Lung (tissue), 12 donors: ENCODE measurements around the gene GLI3. TPM values are rescaled to one million over a fixed set of nuclear protein-coding genes. Genes with fewer than 3 reads are reported as not detected.

Source experiments
- ATAC-seq: fragments of 200-7000 bp; cut with Tn5 transposase; one replicate; pipeline ENCODE4 v1.9.1; 2020; ENCODE audit warnings: moderate number of reproducible peaks; ENCODE audit not compliant: insufficient read depth, low FRiP score
- DNase-seq, 3 donors: peaks; one replicate each; pipeline ENCODE4 v3.0.0-alpha.2; 2013 to 2017
- H3K27ac ChIP-seq, 2 donors: one replicate each; pipeline ENCODE4 v1.5.1; 2013; ENCODE audit warnings: mild to moderate bottlenecking in 2 of 2, moderate library complexity in 2 of 2, control low read depth in 1 of 2, inconsistent platforms in 1 of 2, low read depth in 1 of 2, low read length in 1 of 2
- H3K27me3 ChIP-seq, 3 donors: one replicate each; pipeline ENCODE4 v1.5.1; 2013; ENCODE audit warnings: low read length in 2 of 3; ENCODE audit not compliant: control insufficient read depth in 3 of 3, insufficient read depth in 3 of 3
- H3K36me3 ChIP-seq, 4 donors: one replicate each; pipeline ENCODE4 v1.5.1; 2013; ENCODE audit warnings: low read length in 4 of 4, mild to moderate bottlenecking in 1 of 4, moderate library complexity in 1 of 4; ENCODE audit not compliant: control insufficient read depth in 4 of 4, insufficient read depth in 4 of 4
- H3K4me1 ChIP-seq, 5 donors: one replicate each; pipeline ENCODE4 v1.5.1; 2013; ENCODE audit warnings: low read length in 5 of 5, mild to moderate bottlenecking in 2 of 5, moderate library complexity in 1 of 5; ENCODE audit not compliant: control insufficient read depth in 5 of 5, insufficient read depth in 5 of 5
- H3K4me3 ChIP-seq: one replicate; pipeline ENCODE4 v1.5.1; 2013; ENCODE audit warnings: mild to moderate bottlenecking, control low read depth, moderate library complexity
- H3K9ac ChIP-seq, 2 donors: one replicate each; pipeline ENCODE4 v1.5.1; 2013; ENCODE audit warnings: low read length in 2 of 2, control low read depth in 1 of 2; ENCODE audit not compliant: insufficient read depth in 1 of 2
- H3K9me3 ChIP-seq, 4 donors: one replicate each; pipeline ENCODE4 v1.5.1; 2013; ENCODE audit warnings: low read length in 3 of 4, mild to moderate bottlenecking in 1 of 4, moderate library complexity in 1 of 4; ENCODE audit not compliant: control insufficient read depth in 4 of 4, insufficient read depth in 3 of 4
- CTCF ChIP-seq: IDR thresholded peaks from 2 replicates; pipeline ENCODE4 v1.5.1; 2012; ENCODE audit warnings: mild to moderate bottlenecking; ENCODE audit errors: control extremely low read depth, extremely low read depth
- WGBS, 2 donors: extraction: QIAGEN DNeasy Blood & Tissue Kit; methylation state at CpG; one replicate each; pipeline ENCODE4 v1.1.7; 2013; 5-methylcytosine and 5-hydroxymethylcytosine counted together
- polyA plus RNA-seq, 2 donors: library from polyadenylated mRNA; stranded (reverse); fragments of 200-250 nt; gene quantifications; one replicate each; pipeline ENCODE4 v1.2.1, GENCODE V29; 2013
- total RNA-seq, 2 donors: library from RNA; depleted of rRNA in 1 of 2; stranded (reverse); fragments of >200 nt in 1 of 2; gene quantifications; one replicate each; pipeline ENCODE4 v1.2.1, GENCODE V29; 2014 to 2021
- donor health status: control.
- donor health status: control.
- donor health status: Bipolar disorder and iron deficiency.
- donor health status: healthy.
- donor health status: DM: yes; HTN: yes; CAD: no.

GLI3 gene
- total and polyA plus RNA-seq, 4 donors: 2.0 to 23.4 (median 10.3) TPM

- no peaks in the 10 kb centered on the region for H3K27me3 ChIP-seq
- ATAC-seq: no peak
Observed at GRCh38 chr7:42104231-42104630, 132.8 kb downstream of the GLI3 start.

GRCh38 chr7:42103456-42103855 is 133.6 kb downstream of the GLI3 start:
- peaks cover 0 to 13% (median 0%) of the 10 kb centered on the region in 4 donors for H3K36me3 ChIP-seq
- no peak overlapping the region for H3K9ac ChIP-seq
- H3K27me3 ChIP-seq: no peaks in the 10 kb centered on the region
- TF ChIP-seq CTCF: no peak
- H3K4me1 ChIP-seq: peaks cover 6 to 43% (median 16%) of the 10 kb centered on the region in 5 donors
- ATAC-seq (no peak), DNase-seq (no peak)
- 62 to 86% methylated on average over 2 of the region's 2 CpGs for WGBS, 2 donors
- H3K4me3 ChIP-seq: no peak overlapping the region
- no peaks in the 10 kb centered on the region for H3K9me3 ChIP-seq
- no peak overlapping the region for H3K27ac ChIP-seq

More at GRCh38 chr7:42104231-42104630, 132.8 kb downstream of the GLI3 start:
- Histone ChIP-seq H3K9ac (no peak overlapping the region), H3K36me3 (peaks cover 0 to 13% (median 0%) of the 10 kb centered on the region in 4 donors), H3K4me3 (no peak overlapping the region), H3K9me3 (no peaks in the 10 kb centered on the region), H3K4me1 (peaks cover 11 to 47% (median 18%) of the 10 kb centered on the region in 5 donors), H3K27ac (no peak overlapping the region)
- DNase-seq: no peak
- WGBS, 2 donors: 77 to 90% methylated on average over 5 of the region's 5 CpGs
- TF ChIP-seq CTCF: no peak

- 97 to 98% methylated on average over 3 of the region's 3 CpGs for WGBS, 2 donors
- no peaks in the 10 kb centered on the region for H3K9me3 ChIP-seq
- no peak overlapping the region for H3K27ac ChIP-seq
- no peaks in the 10 kb centered on the region for H3K27me3 ChIP-seq
- DNase-seq: no peak
- no peak overlapping the region for H3K9ac ChIP-seq
- ATAC-seq: no peak
- no peak for TF ChIP-seq CTCF
- H3K4me1 ChIP-seq: peaks cover 4 to 44% (median 14%) of the 10 kb centered on the region in 5 donors
- peaks cover 0 to 13% (median 0%) of the 10 kb centered on the region in 4 donors for H3K36me3 ChIP-seq
- H3K4me3 ChIP-seq: no peak overlapping the region
Observed at GRCh38 chr7:42103020-42103419, 134.0 kb downstream of the GLI3 start.

- Histone ChIP-seq H3K27ac (no peak overlapping the region), H3K27me3 (no peaks in the 10 kb centered on the region), H3K4me3 (no peak overlapping the region), H3K36me3 (peaks cover 0 to 13% (median 0%) of the 10 kb centered on the region in 4 donors), H3K9me3 (no peaks in the 10 kb centered on the region), H3K9ac (no peak overlapping the region), H3K4me1 (peaks cover 5 to 44% (median 14%) of the 10 kb centered on the region in 5 donors)
- 88 to 93% methylated on average over 4 of the region's 4 CpGs for WGBS, 2 donors
- no peak for TF ChIP-seq CTCF
- ATAC-seq (no peak), DNase-seq (no peak)
Observed at GRCh38 chr7:42102301-42102700, 134.7 kb downstream of the GLI3 start.
